ENCODE data around the gene MAPK4. TPM values are rescaled to one million over a fixed set of nuclear protein-coding genes. Genes with fewer than 3 reads are reported as not detected.

MAPK4 gene
- total and polyA plus RNA-seq, 2 of the 4 experiments (the other 2 are of a cell fraction): not detected

GRCh38 chr18:50614838-50615237 lies 55.0 kb downstream of the MAPK4 start:
- Histone ChIP-seq H2AK5ac (ENCODE audit: low read depth, low read length) (no peak overlapping the region), H3K4me3 (ENCODE audit: insufficient read depth, low read depth, low read length) (no peak overlapping the region), H3K9ac (ENCODE audit: low read depth, low read length) (no peak overlapping the region), H3K79me1 (ENCODE audit: low read depth in 1 of 2, low read length in 2 of 2) (no peaks in the 10 kb centered on the region), H3K56ac (ENCODE audit: extremely low read depth, insufficient read depth, low read length) (no peak overlapping the region), H3K27me3 (ENCODE audit: control insufficient read depth, insufficient read depth, low read length) (no peaks in the 10 kb centered on the region), H3K18ac (ENCODE audit: low read depth, low read length) (no peak overlapping the region), H4K5ac (ENCODE audit: low read depth, low read length) (no peak overlapping the region), H3K4ac (ENCODE audit: low read depth, low read length) (no peak overlapping the region), H2AFZ (replicated peaks; ENCODE audit: low read length, poor library complexity) (no peak overlapping the region), H4K20me1 (ENCODE audit: insufficient read depth, low read length) (no peaks in the 10 kb centered on the region), H2BK15ac (ENCODE audit: low read depth, low read length) (no peak overlapping the region), H3K27ac (ENCODE audit: insufficient read depth, low read length) (no peak overlapping the region), H3K14ac (replicated peaks; ENCODE audit: low read depth, low read length) (no peak overlapping the region), H3K36me3 (ENCODE audit: control insufficient read depth, insufficient read depth, low read length) (no peaks in the 10 kb centered on the region), H3K9me3 (ENCODE audit: control insufficient read depth, insufficient read depth, low read length) (no peaks in the 10 kb centered on the region), H4K91ac (ENCODE audit: insufficient read depth, low read depth, low read length) (no peak overlapping the region), H2BK5ac (ENCODE audit: low read depth, low read length, poor library complexity, severe bottlenecking) (no peak overlapping the region), H2AK9ac (replicated peaks; ENCODE audit: low read depth, low read length, poor library complexity) (no peak overlapping the region), H2BK120ac (ENCODE audit: low read depth, low read length) (no peak overlapping the region), H3K9me1 (ENCODE audit: insufficient read depth, low read length) (no peaks in the 10 kb centered on the region), H3K4me2 (ENCODE audit: low read depth, low read length) (no peak overlapping the region), H3K4me1 (ENCODE audit: control insufficient read depth, insufficient read depth, low read length) (no peaks in the 10 kb centered on the region), H4K8ac (ENCODE audit: low read depth in 2 of 2, low read length in 2 of 2) (no peak overlapping the region), H3K23ac (ENCODE audit: low read depth, low read length) (no peak overlapping the region), H2BK20ac (ENCODE audit: low read depth, low read length) (no peak overlapping the region)
- ChIA-PET POLR2A (ENCODE audit: unreplicated experiment) (no interaction called here), CTCF (no interaction called here)
- intact Hi-C loops (cut with micrococcal nuclease): no loop called here
- no TSS peak for BruUV-seq (replicated peaks)
- TF ChIP-seq MAZ (IDR thresholded peaks at IDR 0.05; ENCODE audit: borderline replicate concordance, low read depth, low read length): no peak
- TF ChIP-seq MXI1 (IDR thresholded peaks at IDR 0.05; ENCODE audit: borderline replicate concordance, low read depth, low read length): no peak
- no peak for TF ChIP-seq CTCF (conservative IDR thresholded peaks at IDR 0.05; ENCODE audit: low read depth, low read length)
- no peak for TF ChIP-seq RFX5 (IDR thresholded peaks at IDR 0.05; ENCODE audit: low read depth, low read length)
- TF ChIP-seq BHLHE40 (IDR thresholded peaks at IDR 0.05; ENCODE audit: low read depth, low read length): no peak
- no peak for TF ChIP-seq SMC3 (IDR thresholded peaks at IDR 0.05; ENCODE audit: low read depth, low read length)
- TF ChIP-seq USF2 (IDR thresholded peaks at IDR 0.05; ENCODE audit: low read depth, low read length): no peak
- TF ChIP-seq POLR2A (IDR thresholded peaks at IDR 0.05; ENCODE audit: low read depth, low read length): no peak
- no peak for TF ChIP-seq CHD1 (IDR thresholded peaks at IDR 0.05; ENCODE audit: low read depth, low read length)
- no peak for TF ChIP-seq NFE2L2 (IDR thresholded peaks at IDR 0.05; ENCODE audit: low read depth, low read length)
- no peak for TF ChIP-seq MAFK (IDR thresholded peaks at IDR 0.05; ENCODE audit: low read depth, low read length)
- no peak for TF ChIP-seq FOS (IDR thresholded peaks at IDR 0.05; ENCODE audit: low read depth, low read length)
- TF ChIP-seq RCOR1 (IDR thresholded peaks at IDR 0.05; ENCODE audit: insufficient replicate concordance, low read length): no peak
- no peak for TF ChIP-seq ELK1 (IDR thresholded peaks at IDR 0.05; ENCODE audit: borderline replicate concordance, low read depth, low read length)
- TF ChIP-seq RAD21 (IDR thresholded peaks at IDR 0.05; ENCODE audit: low read length): no peak
- no peak for TF ChIP-seq CEBPB (IDR thresholded peaks at IDR 0.05; ENCODE audit: low read depth, low read length)
- no peak for ATAC-seq (ENCODE audit: low read depth)
- in situ Hi-C loops (cut with MboI; ENCODE audit: low sequenced_read_pairs): no loop called here
- dilution Hi-C loops (cut with HindIII; ENCODE audit: low sequenced_read_pairs, unreplicated experiment): no loop called here
- no peak for DNase-seq
- no CpG with 5 or more reads among the region's 5 CpGs for WGBS, 2 experiments (ENCODE audit: extremely low coverage in 2 of 2, insufficient read length in 1 of 2)
